Hepatocyte (in vitro differentiated cells): ENCODE data around the gene TIMM29.

Experiments used
- CTCF ChIP-seq: fragments of 200-600 bp; sonication (generic); IDR thresholded peaks from 2 replicates; pipeline ENCODE4 v1.5.1; 2016; ENCODE audit warnings: antibody characterized with exemption, mild to moderate bottlenecking; ENCODE audit not compliant: poor library complexity
- EZH2 ChIP-seq: fragments of 200-600 bp; sonication (generic); IDR thresholded peaks from 2 replicates; pipeline ENCODE4 v1.6.1; 2016; ENCODE audit warnings: antibody characterized with exemption, mild to moderate bottlenecking, borderline replicate concordance
- EZH2phosphoT487 ChIP-seq: fragments of 200-600 bp; sonication (generic); IDR thresholded peaks from one replicate; pipeline ENCODE4 v1.6.1; 2018; ENCODE audit warnings: antibody characterized with exemption, mild to moderate bottlenecking, low read depth, moderate library complexity; ENCODE audit not compliant: unreplicated experiment, severe bottlenecking

GRCh38 chr19:10899151-10899653 is 29.4 kb upstream of the TIMM29 start:
- TF ChIP-seq CTCF: no peak
- no peak for TF ChIP-seq EZH2
- TF ChIP-seq EZH2phosphoT487: no peak
